Vagina (tissue), 2 donors: ENCODE data around the gene ZSWIM4.

ENCODE experiments used
- CTCF ChIP-seq, 3 experiments: fragments of 450-650 bp in 2 of 3; fragments of 200-600 bp in 1 of 3; sonication (generic) in 1 of 3; IDR thresholded peaks; one replicate each; pipeline ENCODE4 v1.5.1; 2017 to 2019; ENCODE audit warnings: antibody characterized with exemption in 3 of 3, mild to moderate bottlenecking in 2 of 3, moderate library complexity in 2 of 3
- POLR2A ChIP-seq, 2 donors: fragments of 450-650 bp; IDR thresholded peaks; one replicate each; pipeline ENCODE4 v1.6.1; 2017; ENCODE audit warnings: antibody characterized with exemption in 2 of 2, mild to moderate bottlenecking in 2 of 2, moderate library complexity in 2 of 2

DNA sequence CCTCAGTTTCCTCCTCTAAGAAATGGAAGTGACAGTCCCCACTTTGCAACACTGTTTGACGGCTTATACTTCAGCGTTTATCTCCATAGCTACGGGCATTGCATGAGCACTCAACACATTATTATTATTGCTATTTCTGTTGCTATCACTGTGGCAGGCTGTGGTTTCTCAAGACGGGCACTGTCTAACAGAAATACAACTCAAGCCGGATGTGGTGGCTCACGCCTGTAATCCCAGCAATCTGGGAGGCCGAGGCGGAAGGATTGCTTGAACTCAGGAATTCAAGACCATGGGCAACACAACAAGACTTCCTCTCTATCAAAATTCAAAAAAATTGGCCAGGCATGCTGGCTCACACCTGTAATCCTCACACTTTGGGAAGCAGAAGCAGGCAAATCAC lies 4.9 kb upstream of the ZSWIM4 start:
- TF ChIP-seq POLR2A (IDR thresholded peaks at IDR 0.05), result no peak
- no peak for TF ChIP-seq CTCF (IDR thresholded peaks at IDR 0.05)
